ENCODE results near the gene REXO5.
A peak's percentile ranks its signal among the peaks of the same experiment; 100 is the strongest.

Gene REXO5

DNA sequence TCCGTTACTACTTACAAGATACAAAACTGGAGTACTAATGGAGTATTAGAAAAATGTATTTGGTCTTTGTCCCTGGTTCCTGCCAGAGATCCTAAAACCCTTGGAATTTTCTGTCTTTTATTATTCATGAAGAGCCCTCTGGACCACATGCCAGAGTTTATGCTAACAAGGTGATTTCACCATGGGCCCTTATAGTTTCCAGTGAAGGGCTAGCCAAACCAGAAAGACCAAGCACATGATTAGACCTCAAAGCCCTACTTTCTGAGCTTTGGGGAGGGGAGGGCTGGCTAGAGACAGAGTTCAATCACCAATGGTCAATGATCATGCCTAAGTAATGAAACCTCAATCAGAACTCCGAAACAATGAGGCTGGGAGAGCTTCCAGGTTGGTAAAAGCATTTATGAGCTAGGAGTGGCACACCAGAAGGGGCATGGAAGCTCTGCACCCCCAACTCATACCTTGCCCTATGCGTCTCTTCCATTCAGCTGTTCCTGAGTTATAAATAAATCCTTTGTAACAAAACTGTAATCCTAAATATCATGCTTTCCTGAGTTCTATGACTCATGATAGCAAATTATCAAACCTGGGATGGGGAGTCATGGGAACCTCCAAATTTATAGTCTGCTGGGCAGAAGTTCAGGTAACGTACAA lies 83.4 kb downstream of the REXO5 start:
- no peaks in the 10 kb centered on the region for H3K9me3 Mint-ChIP-seq
- no peak overlapping the region for H3K4me3 Mint-ChIP-seq
- ATAC-seq (no peak), DNase-seq (no peak)
- no peak overlapping the region for H3K27ac Mint-ChIP-seq
- no peaks in the 10 kb centered on the region for H3K27me3 Mint-ChIP-seq
- peaks cover 12% of the 10 kb centered on the region for H3K4me1 Mint-ChIP-seq

DNA sequence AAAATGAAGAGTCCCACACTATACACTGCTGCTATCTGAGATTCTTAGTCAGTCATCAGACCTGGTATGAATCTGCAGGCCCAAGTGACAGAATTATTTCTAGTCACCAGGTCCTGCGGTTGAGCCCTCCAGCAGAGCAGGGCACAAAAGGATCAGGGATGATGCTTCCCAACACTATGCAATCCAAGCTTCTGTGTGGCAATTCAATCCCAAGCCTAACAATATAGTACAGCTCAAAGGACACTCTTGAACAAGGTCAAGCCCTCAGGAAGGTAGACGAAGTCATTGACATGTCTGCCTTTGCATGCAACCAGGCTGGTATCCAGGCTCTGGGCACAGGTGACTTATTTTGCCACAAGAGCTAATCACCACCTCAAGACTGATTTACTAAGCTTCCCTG lies 88.1 kb downstream of the REXO5 start:
- Mint-ChIP-seq H3K4me1 (peaks cover 36% of the 10 kb centered on the region), H3K4me3 (no peak overlapping the region), H3K27me3 (no peaks in the 10 kb centered on the region), H3K9me3 (no peaks in the 10 kb centered on the region), H3K27ac (no peak overlapping the region)
- ATAC-seq (no peak), DNase-seq (no peak)

DNA sequence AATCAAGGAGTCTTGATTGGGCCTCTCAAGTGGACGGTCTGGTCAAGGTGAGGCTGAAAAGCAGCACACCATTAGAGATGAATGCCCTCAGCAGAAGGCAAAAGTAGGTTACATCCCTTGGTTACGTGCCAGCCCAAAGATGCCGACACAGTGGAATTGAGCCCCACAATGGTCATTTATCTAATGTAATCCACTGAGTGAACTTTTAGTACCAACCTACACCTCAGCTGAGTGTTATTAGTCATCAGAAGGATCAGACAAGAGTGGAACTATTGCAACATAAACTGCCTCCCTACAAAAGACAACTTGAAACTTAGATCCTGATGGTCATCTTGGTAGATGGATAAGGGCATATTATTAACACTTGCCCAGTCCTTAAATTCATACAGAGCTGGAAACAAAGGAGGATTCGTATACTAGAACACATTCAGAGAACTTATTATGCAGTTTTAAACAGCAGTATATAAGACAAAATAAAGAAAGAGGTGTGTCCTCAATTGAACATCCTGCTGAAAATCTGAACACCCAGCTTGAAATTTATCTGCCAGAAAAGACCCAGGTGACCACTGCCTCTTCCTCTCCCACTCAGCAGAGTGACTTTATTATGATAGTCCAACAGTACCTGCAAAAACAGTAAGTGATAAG lies 91.0 kb downstream of the REXO5 start:
- Mint-ChIP-seq H3K4me3 (peak overlapping the region; percentile 6 to 32), H3K27ac (no peak overlapping the region), H3K4me1 (peaks cover 48% of the 10 kb centered on the region), H3K9me3 (no peaks in the 10 kb centered on the region), H3K27me3 (no peaks in the 10 kb centered on the region)
- ATAC-seq, result no peak
- DNase-seq, result no peak

DNA sequence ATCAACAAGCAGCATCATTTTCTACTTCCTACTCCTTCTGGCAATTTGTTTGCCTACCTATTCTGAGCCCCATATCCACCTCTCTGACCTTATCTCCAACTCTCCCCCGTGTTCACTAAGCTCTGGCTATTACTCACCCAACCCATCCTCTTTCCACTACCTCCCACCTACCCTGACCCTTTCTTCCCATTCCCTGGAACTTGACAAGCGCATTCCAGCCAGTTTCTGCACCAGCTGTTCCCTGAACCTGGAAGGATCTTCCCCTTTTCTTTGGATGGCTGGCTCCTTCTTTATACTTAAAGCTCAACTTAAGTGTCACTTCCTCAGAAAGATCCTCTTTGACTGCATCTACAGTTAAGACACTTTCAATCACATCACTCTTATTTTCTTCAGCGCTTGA lies 91.6 kb downstream of the REXO5 start:
- Mint-ChIP-seq H3K27ac (no peak overlapping the region), H3K27me3 (no peaks in the 10 kb centered on the region), H3K4me1 (peaks cover 53% of the 10 kb centered on the region), H3K4me3 (peak overlapping the region; percentile 6 to 32), H3K9me3 (no peaks in the 10 kb centered on the region)
- DNase-seq, result no peak
- ATAC-seq, result no peak

DNA sequence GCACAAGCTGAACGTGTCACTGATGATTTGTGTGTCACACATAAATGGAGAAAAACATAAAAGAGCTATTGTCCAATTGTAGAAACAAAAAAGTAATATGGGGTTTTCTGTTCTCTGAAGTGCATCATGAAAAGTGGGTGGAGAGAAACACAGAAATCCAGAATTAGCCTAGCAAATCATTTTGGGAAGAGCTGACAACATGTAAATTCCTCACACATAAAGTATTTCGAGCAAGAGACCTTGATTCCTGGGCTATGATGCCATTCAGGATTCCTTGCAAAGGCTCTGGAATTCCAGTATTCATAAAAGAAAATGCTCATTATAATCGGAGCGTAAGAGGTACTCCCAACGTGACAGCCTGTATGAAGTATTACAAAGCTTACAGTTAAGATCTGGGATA lies 92.7 kb downstream of the REXO5 start:
- Mint-ChIP-seq H3K4me1 (peaks cover 64% of the 10 kb centered on the region), H3K27ac (no peak overlapping the region), H3K9me3 (no peaks in the 10 kb centered on the region), H3K4me3 (peak overlapping the region; percentile 79 to 95), H3K27me3 (no peaks in the 10 kb centered on the region)
- DNase-seq, result no peak
- no peak for ATAC-seq

All from stimulated activated naive CD8-positive, alpha-beta T cell treated with anti-CD3 and anti-CD28 coated beads, Interleukin-15, amount 100 ng/mL, for 72 hours (primary cell).